OCI-M2 (cell line): ENCODE measurements around the gene S100PBP.
A peak's percentile ranks its signal among the peaks of the same experiment; 100 is the strongest.

Experiments
- DNase-seq: peaks from one replicate; lab custom pipeline; 2025; ENCODE audit not compliant: unreplicated experiment; lab: John Stamatoyannopoulos, UW

The S100PBP gene

GRCh38 chr1:32817159-32817814 is at the start of gene S100PBP, which contains the start of gene YARS1:
S100PBP (plus strand) TSS chr1:32817653; CDS start chr1:32826100, 8,447 bp downstream.
YARS1 (minus strand) TSS chr1:32817358; CDS start chr1:32817244, 114 bp downstream.
- DNase-seq, result peak; percentile 85

GRCh38 chr1:32768110-32768850 is 49.2 kb upstream of the S100PBP start:
- no peak for DNase-seq

GRCh38 chr1:32769524-32770220 is 47.8 kb upstream of the S100PBP start:
- no peak for DNase-seq

- no peak for DNase-seq
Measured at GRCh38 chr1:32770221-32770731, 47.2 kb upstream of the S100PBP start.

GRCh38 chr1:32770741-32771548 is 46.5 kb upstream of the S100PBP start:
- DNase-seq, result no peak

DNA sequence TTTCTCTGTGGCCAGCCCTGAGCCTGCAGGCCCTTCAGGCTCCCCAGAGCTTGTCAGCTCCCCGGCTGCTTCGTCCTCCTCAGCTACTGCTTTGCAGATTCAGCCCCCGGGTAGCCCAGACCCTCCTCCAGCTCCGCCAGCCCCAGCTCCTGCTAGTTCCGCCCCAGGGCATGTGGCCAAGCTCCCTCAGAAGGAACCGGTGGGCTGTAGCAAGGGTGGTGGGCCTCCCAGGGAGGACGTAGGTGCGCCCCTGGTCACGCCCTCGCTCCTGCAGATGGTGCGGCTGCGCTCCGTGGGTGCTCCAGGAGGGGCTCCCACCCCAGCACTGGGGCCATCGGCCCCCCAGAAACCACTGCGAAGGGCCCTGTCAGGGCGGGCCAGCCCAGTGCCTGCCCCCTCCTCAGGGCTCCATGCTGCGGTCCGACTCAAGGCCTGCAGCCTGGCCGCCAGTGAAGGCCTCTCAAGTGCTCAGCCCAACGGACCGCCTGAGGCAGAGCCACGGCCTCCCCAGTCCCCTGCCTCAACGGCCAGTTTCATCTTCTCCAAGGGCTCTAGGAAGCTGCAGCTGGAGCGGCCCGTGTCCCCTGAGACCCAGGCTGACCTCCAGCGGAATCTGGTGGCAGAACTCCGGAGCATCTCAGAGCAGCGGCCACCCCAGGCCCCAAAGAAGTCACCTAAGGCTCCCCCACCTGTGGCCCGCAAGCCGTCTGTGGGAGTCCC is 45.7 kb upstream of the S100PBP start:
- no peak for DNase-seq

GRCh38 chr1:32772281-32773017 is 45.0 kb upstream of the S100PBP start:
- DNase-seq, result no peak

GRCh38 chr1:32773018-32773763 is 44.3 kb upstream of the S100PBP start:
- peak; percentile 8 for DNase-seq

- DNase-seq, result no peak
Measured at GRCh38 chr1:32773764-32774463, 43.5 kb upstream of the S100PBP start.

GRCh38 chr1:32774464-32774808 is 43.0 kb upstream of the S100PBP start:
- no peak for DNase-seq

DNA sequence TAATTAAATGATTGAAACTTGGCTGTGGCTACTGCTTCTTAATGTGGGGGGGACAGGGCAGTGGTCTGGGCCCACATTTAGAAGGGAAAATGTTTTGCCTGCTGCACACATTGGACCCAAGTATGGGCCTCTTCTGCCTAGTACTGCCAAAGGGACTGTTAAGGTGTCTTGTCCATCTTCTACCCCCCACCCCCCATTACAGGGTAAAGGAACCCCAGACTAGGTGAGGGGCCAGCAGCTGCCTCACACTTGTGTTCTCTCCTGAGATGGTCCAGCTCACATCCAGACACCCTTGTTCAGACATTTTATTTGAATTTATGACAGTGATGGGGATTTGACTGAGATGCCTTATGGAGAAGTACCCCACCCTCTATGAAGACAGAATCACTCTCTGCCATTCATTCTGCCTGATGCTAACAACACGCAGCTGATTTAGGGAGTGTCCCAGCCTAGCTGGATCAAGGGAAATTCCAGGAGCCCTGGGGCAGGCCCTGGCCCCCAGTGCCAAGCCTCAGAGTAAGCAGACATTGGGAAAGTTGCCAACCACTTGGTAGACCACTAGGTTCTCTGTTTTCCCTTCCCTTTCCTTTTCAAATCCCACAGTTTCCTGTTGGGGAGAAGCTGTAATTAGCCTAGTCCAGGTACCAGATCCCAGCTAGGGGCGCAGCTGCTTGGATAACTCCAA is 42.4 kb upstream of the S100PBP start:
- DNase-seq, result no peak

GRCh38 chr1:32775640-32776337 is 41.7 kb upstream of the S100PBP start:
- no peak for DNase-seq

DNA sequence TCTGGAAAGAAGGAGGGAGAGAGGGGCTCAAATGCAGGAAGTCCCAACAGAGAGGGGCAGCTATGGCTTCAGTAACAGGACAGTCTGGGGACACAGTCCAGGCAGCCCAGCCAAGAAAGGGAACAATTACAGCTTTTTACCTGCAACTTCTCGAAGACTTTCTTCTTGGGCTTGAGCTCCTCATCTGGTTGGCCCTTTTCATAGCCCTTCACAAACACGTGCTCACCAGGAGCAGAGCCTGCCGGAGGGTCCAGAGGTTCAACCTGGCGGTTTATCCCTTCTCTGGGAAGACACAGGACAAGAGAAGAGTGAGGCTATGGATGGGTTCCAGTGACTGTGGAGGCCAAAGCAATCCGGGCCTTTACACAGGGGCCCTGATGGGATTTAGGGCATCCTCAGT is 38.2 kb upstream of the S100PBP start:
- no peak for DNase-seq

- DNase-seq, result no peak
Measured at GRCh38 chr1:32780005-32780404, 37.4 kb upstream of the S100PBP start.

GRCh38 chr1:32780628-32781234 is 36.7 kb upstream of the S100PBP start:
- DNase-seq, result no peak

DNA sequence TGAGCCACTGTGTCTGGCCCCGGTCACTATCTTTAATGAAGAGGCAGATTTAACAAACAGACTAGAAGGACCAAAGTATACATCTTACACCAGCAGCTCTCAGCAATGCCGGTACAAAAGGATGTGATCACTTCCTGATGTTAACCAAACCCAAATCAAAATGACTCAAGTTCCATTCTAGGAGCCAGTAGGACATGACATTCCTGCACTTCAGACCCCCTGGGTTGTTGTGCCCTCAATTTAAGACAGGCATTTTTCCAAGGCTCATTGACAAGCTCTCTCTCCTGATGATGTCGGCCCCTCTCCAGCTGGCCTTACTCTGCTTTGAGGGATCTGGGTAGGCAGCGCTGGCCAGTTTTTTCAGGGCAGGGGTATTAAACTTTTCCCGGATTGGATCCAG is 35.4 kb upstream of the S100PBP start:
- no peak for DNase-seq

GRCh38 chr1:32783851-32784250 is 33.6 kb upstream of the S100PBP start:
- no peak for DNase-seq
